ENCODE measurements around the gene ZFR.
"Not testable (repeated sequence)": the region's sequence is repeated elsewhere in the genome, so short reads cannot be mapped to it uniquely, and the experiment has no call there.

The ZFR gene

GRCh38 chr5:32317041-32317440 is 127.5 kb downstream of the ZFR start:
- DNase-seq, result no peak

DNA sequence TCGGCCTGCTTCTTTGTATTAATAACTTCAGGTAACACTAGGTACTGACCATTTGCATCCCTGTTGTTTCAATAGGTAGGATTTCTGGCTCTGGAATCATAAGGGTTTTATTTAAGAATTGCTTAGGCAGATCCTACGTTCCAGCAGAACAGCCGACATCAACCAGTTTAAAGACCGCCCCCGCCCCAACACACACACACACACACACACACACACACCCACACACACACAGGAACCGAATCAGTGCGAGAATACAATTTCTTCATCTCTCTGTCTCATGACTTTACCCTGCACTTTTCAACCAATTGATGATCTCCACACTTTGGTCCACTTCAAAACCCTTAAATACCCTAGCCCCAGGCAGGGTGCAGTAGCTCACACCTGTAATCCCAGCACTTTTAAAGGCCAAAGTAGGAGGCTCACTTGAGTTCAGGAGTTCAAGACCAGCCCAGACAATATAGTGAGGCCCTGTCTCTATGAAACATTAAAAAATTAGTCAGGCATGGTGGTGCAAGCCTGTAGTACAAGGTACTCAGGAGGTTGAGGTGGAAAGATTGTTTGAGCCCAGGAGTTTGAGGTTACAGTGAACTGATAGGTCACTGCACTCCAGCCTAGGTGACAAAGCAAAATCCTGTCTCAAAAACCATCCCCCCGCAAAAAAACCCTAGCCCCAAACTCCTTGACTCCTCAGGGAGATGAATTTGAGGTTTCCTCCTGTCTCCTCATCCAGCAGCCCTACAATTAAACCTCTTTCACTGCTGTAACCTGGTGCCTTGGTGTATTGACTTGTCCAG is 129.1 kb downstream of the ZFR start:
- DNase-seq, result no peak

DNA sequence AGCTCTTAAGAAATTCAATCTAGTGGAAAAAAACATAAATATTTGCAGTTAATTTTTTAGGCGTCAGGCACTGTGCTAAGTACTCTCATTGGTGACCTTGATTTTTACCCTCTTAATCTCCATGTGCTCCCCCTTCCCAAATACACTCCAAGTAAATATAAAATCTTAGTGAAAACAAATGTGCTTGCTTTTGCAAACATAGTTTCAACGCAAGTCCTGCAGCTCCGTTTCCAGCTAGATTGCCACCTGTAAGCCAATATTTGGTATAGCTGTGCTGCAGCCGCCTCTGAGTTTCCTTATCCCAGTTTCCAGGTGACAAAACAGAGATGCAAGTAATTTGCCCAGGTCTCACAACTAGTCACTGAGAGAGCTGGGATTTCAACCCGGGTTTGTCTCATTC is 129.9 kb downstream of the ZFR start:
- DNase-seq, result no peak

DNA sequence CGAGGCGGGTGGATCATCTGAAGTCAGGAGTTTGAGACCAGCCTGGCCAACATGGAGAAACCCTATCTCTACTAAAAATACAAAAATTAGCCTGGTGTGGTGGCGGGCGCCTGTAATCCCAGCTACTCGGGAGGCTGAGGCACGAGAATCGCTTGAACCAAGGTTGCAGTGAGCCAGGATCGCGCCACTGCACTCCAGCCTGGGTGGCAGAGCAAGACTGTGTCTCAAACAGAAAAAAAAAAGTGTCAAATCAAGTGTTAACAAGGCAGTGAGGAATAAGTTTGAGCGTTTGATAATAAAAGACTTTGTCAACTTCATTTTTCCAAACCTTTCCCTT is 130.4 kb downstream of the ZFR start:
- DNase-seq, result not testable (repeated sequence)

GRCh38 chr5:32312595-32313332 is 131.8 kb downstream of the ZFR start, which contains the start of gene MTMR12:
Gene MTMR12 (minus strand): TSS chr5:32312939. CDS start chr5:32312838, 101 bp downstream.
- peak; percentile 100 for DNase-seq

DNA sequence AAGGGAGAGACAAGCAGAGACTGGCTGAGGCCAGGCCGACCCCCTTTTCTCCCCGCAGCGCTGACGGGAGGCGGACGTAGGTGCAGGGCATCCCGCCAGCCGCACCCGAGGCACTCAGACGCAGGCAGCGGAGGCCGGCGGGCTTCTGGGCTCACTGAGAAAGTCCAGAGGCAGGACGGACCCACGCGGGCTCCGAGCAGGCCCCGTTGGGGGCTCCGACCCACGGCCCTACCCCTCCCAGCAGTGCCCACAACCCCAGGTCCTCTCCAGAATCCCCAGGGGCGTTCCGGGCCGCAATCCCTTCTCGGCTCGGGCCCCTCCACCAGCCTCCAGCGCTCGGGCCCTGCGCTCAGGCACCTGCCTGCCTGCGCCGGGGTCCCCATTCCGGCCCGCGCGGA is 132.3 kb downstream of the ZFR start:
- peak; percentile 74 for DNase-seq

DNA sequence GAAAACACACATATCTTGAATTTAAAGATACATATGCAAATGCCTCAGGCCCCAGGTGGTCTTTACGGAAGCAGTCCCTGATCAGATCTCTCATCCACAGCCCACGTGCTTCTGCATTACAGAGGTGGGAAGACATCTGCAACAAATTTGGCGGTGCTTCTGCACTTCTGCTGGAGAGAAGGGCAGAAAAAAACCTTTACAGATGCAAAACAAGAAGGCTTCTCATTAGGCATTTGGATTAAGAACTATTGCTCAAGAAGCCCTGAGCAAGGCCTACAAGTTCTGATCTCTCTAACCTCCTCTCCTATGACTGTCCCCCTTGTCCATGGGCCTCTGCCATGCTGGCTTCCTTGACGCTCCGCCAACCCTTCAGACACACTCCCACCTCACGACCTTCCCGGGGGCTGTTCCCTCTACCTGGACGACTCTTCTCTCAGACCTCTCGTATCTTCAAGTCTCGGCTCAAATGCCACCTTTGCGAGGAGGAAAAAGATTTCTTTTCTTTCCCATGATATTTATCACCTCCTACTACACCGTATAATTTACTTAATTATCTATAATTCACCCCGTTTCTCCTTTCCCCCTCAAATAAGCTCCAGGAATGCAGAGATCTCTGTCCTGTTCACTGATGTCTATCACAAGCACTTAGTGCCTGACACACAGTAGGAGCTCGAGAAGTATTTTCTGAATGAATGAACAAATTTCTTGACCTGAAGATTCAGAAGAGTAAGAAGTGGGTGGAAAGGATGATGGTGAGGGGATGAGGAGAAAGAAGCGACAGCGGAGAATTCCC is 132.9 kb downstream of the ZFR start:
- no peak for DNase-seq

DNA sequence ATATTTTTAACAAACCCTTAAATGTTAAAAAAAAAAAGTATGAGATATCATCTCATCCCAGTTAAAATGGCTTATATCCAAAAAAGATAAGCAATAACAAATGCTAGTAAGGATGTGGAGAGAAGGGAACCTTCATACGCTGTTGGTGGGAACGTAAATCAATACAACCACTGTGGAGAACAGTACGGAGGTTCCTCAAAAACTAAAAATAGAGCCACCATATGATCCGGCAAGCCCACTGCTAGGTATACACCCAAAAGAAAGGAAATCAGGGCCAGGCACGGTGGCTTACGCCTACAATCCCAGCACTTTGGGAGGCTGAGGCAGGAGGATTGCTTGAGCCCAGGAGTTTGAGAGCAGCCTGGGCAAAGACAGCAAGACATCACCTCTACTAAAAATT is 134.8 kb downstream of the ZFR start:
- no peak for DNase-seq

DNA sequence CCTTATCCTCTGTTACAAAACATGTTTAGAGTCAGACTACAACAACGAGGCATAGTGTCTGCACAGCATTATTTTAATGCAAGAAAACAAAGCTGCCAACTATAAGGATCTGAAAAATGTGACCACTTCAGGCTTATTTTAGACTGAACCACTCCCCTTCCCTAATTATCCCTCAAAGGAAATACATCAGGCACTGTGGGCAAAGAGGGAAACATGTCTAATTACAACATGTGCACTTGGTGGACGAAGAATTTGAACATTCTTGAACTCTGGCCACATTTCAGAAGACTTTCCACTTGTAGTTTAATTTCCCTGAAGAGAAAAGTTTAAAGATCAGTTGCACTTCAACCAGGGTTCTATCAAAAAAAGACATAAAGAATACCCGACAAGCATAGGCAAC is 135.6 kb downstream of the ZFR start:
- no peak for DNase-seq

GRCh38 chr5:32307769-32308194 is 136.8 kb downstream of the ZFR start:
- no peak for DNase-seq

- no peak for DNase-seq
Observed at GRCh38 chr5:32304622-32305021, 139.9 kb downstream of the ZFR start.
